Measurements from ENCODE around the gene TRAK1. TPM values are rescaled to one million over a fixed set of nuclear protein-coding genes. Genes with fewer than 3 reads are reported as not detected.

Gene TRAK1
- total and polyA plus RNA-seq, 10 donors = 15.4 to 60.0 (median 47.8) TPM

DNA sequence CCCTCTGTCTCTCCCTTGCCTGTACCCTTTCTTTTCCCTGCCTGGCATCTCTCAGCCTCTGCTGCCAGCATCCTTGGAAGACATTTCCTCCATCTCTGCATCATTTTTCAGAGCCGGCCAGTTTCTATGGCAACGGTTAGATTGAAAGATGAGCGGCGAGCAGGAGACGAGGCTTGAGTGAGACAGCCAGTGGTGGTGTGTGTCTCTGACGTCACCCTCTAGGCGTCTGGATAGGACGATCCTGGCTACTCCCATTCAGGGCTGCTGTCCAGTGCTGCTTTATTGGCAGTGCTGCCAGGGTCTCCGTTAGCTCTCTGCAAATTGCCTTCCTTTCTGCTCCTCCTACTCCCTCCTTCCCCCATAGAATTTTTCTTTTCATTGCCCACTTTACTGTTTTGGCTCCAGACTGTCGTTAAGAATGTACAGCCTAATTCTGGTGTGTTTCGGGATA lies 57.9 kb downstream of the TRAK1 start:
- intact Hi-C loops (cut with DNase I; ENCODE audit: low total_unique reads) = no loop called here
- Histone ChIP-seq H3K4me1 (peaks cover 2 to 64% (median 25%) of the 10 kb centered on the region in 6 donors), H3K4me3 (no peak overlapping the region), H3K27ac (no peak overlapping the region), H3K27me3 (replicated peaks in 1 of 7) (no peaks in the 10 kb centered on the region), H3K36me3 (no peaks in the 10 kb centered on the region), H3K9me3 (no peaks in the 10 kb centered on the region)
- TF ChIP-seq POLR2A (IDR thresholded peaks at IDR 0.05) (no peak), CTCF (IDR thresholded peaks at IDR 0.05 in 8 of 11, conservative IDR thresholded peaks at IDR 0.05 in 3 of 11) (no peak), POLR2AphosphoS5 (IDR thresholded peaks at IDR 0.05) (no peak)
- DNase-seq = no peak
- 66 to 86% (median 79%) methylated on average over 11 of the region's 11 CpGs for WGBS, 5 donors

DNA sequence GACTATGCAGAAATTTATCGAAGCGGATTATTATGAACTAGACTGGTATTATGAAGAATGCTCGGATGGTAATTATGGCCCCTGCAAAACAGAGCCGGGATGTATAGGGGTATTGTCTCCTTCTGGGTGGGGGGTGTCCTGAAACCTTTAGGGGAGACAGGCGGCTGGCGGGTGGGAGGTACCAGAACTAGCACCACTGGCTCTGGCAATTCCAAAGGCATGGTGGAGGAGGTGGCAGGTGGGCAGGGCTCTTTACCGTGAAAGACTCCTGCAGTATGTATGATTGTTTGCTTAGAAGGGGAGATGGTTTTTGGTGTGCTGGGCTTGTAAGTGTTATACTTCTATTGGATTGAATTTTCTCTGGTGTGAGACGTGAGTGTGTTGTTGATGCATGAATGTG lies 58.4 kb downstream of the TRAK1 start:
- intact Hi-C loops (cut with DNase I; ENCODE audit: low total_unique reads) = no loop called here
- no peak for TF ChIP-seq CTCF (IDR thresholded peaks at IDR 0.05 in 8 of 11, conservative IDR thresholded peaks at IDR 0.05 in 3 of 11)
- TF ChIP-seq POLR2AphosphoS5 (IDR thresholded peaks at IDR 0.05) = no peak
- TF ChIP-seq POLR2A (IDR thresholded peaks at IDR 0.05) = no peak
- H3K36me3 ChIP-seq = no peaks in the 10 kb centered on the region
- H3K27ac ChIP-seq = no peak overlapping the region
- no peak for DNase-seq
- H3K4me1 ChIP-seq = peaks cover 2 to 60% (median 24%) of the 10 kb centered on the region in 6 donors
- no peak overlapping the region for H3K4me3 ChIP-seq
- 93 to 99% (median 96%) methylated on average over 8 of the region's 8 CpGs for WGBS, 5 donors
- no peaks in the 10 kb centered on the region for H3K27me3 ChIP-seq (replicated peaks in 1 of 7)
- H3K9me3 ChIP-seq = no peaks in the 10 kb centered on the region

DNA sequence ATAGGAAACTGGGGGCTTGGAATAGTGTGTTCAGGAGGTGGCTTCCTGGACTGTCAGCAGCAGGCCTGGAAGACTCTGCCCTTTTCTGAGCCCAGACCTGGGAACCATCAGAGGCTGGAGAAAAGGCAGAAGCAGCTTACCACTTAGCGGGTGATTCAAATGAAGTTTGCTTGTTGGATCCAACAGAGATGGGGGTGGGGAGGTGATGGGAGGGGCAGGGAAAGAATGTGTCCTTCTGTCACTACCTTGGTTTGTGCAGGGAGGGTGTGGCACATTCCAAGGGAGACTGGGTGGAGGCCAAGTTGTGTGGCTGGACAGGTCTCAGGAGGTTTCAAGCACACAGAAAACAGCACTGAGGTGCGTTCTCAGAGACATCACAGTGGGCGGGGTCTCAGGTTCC lies 58.8 kb downstream of the TRAK1 start:
- no peak for DNase-seq
- 82 to 100% (median 96%) methylated on average over 3 of the region's 3 CpGs for WGBS, 5 donors
- Histone ChIP-seq H3K27me3 (replicated peaks in 1 of 7) (no peaks in the 10 kb centered on the region), H3K27ac (no peak overlapping the region), H3K4me3 (no peak overlapping the region), H3K4me1 (peaks cover 2 to 60% (median 24%) of the 10 kb centered on the region in 6 donors), H3K36me3 (no peaks in the 10 kb centered on the region), H3K9me3 (no peaks in the 10 kb centered on the region)
- intact Hi-C loops (cut with DNase I; ENCODE audit: low total_unique reads) = no loop called here
- TF ChIP-seq POLR2AphosphoS5 (IDR thresholded peaks at IDR 0.05) = no peak
- TF ChIP-seq POLR2A (IDR thresholded peaks at IDR 0.05) = no peak
- no peak for TF ChIP-seq CTCF (IDR thresholded peaks at IDR 0.05 in 8 of 11, conservative IDR thresholded peaks at IDR 0.05 in 3 of 11)

DNA sequence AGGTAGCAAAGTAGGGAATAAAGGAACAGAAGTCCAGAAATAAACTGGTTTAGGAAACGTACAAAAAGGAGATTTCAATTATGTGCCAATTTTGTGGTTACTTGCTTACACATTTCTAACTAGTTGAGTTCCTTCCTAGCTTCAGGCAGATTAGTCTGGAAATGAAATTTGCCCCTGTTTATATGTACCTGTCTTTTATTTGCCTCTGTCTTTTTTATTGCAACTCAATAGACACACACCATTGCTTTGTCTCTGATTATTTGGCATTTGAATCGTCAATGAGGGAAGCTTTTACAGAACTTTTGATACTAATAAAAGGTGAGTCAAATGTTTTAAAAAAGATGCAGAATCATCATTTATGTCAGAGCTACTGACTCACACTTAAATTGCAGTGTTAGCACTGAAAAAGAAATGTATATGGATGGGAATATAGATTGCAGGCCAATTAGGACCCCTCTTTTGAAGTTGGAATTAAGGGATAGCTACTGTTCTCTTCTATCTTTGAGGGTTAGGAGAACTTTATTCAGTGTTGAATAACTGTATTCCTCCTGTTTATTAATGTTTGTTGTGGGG lies 60.5 kb downstream of the TRAK1 start:
- no peak for DNase-seq
- Histone ChIP-seq H3K4me3 (no peak overlapping the region), H3K4me1 (peaks cover 2 to 53% (median 24%) of the 10 kb centered on the region in 6 donors), H3K27me3 (replicated peaks in 1 of 7) (no peaks in the 10 kb centered on the region), H3K9me3 (no peaks in the 10 kb centered on the region), H3K27ac (no peak overlapping the region), H3K36me3 (no peaks in the 10 kb centered on the region)
- 48 to 77% (median 52%) methylated on average over 2 of the region's 2 CpGs for WGBS, 5 donors
- intact Hi-C loops (cut with DNase I; ENCODE audit: low total_unique reads) = no loop called here
- no peak for TF ChIP-seq CTCF (IDR thresholded peaks at IDR 0.05 in 8 of 11, conservative IDR thresholded peaks at IDR 0.05 in 3 of 11)
- TF ChIP-seq POLR2A (IDR thresholded peaks at IDR 0.05) = no peak
- no peak for TF ChIP-seq POLR2AphosphoS5 (IDR thresholded peaks at IDR 0.05)
